T47D (cell line): ENCODE measurements around the gene WDR73.
A peak's percentile ranks its signal among the peaks of the same experiment; 100 is the strongest.
"Not testable (repeated sequence)": the region's sequence is repeated elsewhere in the genome, so short reads cannot be mapped to it uniquely, and the experiment has no call there.

ENCODE experiments used
- DNase-seq, 2 experiments: peaks; one replicate each; pipeline versions ENCODE4 v3.0.0 to v3.0.0-alpha.2; 2011 to 2012; ENCODE audit warnings: low read depth in 1 of 2, low spot score in 1 of 2
- JUND ChIP-seq: IDR thresholded peaks from 2 replicates; pipeline ENCODE4 v1.6.1; 2012; ENCODE audit warnings: low read depth
- in situ Hi-C: cut with HindIII; loops from 2 replicates; pipeline ENCODE4 v1.10.0; 2016; ENCODE audit warnings: low sequenced_read_pairs, low pct_unique_long_range_greater_than_20kb

The WDR73 gene

DNA sequence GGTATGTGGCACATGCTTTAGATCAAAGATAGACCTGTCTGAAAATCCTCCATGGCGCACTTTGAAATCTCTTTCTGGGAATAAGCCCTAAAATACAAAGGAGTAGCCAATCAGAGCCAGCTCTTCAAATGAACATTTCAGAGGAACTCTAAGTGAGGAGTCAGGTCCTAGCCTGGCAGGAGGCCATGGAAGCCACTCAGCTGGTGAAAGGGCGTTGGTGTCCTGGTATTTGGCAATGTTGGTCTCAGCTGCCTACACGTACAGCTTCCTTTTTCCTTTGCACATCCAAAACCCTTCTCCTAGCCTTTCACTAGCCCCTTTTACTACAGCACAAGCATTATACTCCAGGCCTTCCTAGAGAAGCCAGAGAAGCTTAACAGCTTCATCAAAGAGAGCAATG, 5.5 kb downstream of the WDR73 start:
- in situ Hi-C loops: no loop called here
- DNase-seq: no peak
- TF ChIP-seq JUND: no peak

- DNase-seq: no peak
- no peak for TF ChIP-seq JUND
- in situ Hi-C loops: no loop called here
Observed at GRCh38 chr15:84647726-84648125, 6.4 kb downstream of the WDR73 start.

- in situ Hi-C loops: no loop called here
- DNase-seq: no peak
- TF ChIP-seq JUND: no peak
Observed at GRCh38 chr15:84645997-84646396, 8.1 kb downstream of the WDR73 start.

GRCh38 chr15:84645496-84645895, 8.6 kb downstream of the WDR73 start:
- DNase-seq: no peak
- TF ChIP-seq JUND: no peak
- in situ Hi-C loops: no loop called here

GRCh38 chr15:84643838-84644237, 10.2 kb downstream of the WDR73 start:
- DNase-seq: no peak
- TF ChIP-seq JUND: no peak
- in situ Hi-C loops: no loop called here

- DNase-seq, in situ Hi-C loops: not testable (repeated sequence)
Observed at GRCh38 chr15:84642640-84643039, 11.4 kb downstream of the WDR73 start.

DNA sequence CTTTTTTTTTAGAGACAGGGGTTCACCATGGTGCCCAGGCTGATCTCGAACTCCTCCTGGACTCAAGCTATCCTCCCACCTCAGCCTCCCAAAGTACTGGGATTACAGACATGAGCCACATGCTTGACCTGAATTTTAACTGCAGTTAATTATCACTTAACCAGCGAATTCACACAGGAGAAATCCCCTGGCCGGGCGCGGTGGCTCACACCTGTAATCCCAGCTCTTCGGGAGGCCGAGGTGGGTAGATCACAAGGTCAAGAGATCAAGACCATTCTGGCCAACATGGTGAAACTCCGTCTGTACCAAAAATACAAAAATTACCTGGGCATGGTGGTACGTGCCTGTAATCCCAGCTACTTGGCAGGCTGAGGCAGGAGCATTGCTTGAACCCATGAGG, 12.2 kb downstream of the WDR73 start:
- in situ Hi-C loops, DNase-seq: not testable (repeated sequence)

DNA sequence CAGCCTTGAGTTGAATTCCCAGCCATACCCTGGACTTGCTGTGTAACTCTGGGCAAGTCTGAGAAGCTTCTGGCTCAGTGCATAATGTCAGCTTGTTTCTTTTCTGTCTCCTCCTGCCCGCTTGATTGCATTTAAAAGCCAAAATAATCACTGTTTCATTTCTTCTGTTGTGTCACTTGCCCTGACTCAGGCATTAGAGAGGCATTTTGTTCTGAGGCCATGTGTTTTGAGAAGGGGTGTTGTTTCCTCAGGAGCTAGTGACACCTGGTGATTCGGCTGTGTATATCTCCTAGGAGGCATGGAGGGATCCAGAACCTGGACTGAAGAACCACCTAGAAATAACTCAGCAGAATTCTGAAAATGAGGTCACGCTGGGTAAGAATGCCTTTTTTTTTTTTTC, 16.0 kb downstream of the WDR73 start:
- TF ChIP-seq JUND: no peak
- in situ Hi-C loops: no loop called here
- DNase-seq: peak in 1 of 2 experiments; percentile 61

GRCh38 chr15:84634228-84634837, 19.8 kb downstream of the WDR73 start:
- TF ChIP-seq JUND: no peak
- no peak for DNase-seq
- in situ Hi-C loops: no loop called here

- TF ChIP-seq JUND: no peak
- in situ Hi-C loops: no loop called here
- DNase-seq: peak; percentile 38 to 80
Observed at GRCh38 chr15:84633311-84634227, 20.5 kb downstream of the WDR73 start.

GRCh38 chr15:84631706-84632272, 22.3 kb downstream of the WDR73 start:
- DNase-seq: no peak
- in situ Hi-C loops: no loop called here

GRCh38 chr15:84629033-84629432, 25.1 kb downstream of the WDR73 start:
- no peak for TF ChIP-seq JUND
- in situ Hi-C loops: no loop called here
- no peak for DNase-seq

More at GRCh38 chr15:84631706-84632272, 22.3 kb downstream of the WDR73 start:
- no peak for TF ChIP-seq JUND

DNA sequence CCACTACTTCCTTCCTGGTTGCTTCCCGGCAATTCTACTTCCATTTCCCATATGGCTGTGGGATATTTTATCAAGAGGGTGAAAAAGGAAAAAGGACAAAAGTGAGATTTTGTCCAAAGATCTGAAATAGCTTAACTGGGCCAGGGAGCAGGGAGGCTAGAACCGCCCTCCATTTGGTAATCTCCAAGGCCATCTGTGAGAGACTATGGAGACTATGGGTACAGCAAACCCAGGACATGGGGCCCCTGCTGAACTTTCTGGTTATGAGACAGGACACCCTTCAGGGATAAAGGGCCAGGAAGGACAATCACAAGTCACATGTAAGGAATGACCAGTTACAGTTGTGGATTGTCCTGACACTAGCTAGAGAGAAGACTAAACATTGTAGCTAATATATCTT, 29.0 kb downstream of the WDR73 start:
- in situ Hi-C loops: no loop called here

GRCh38 chr15:84624359-84624758, 29.7 kb downstream of the WDR73 start:
- in situ Hi-C loops: no loop called here
- TF ChIP-seq JUND: no peak
- DNase-seq: no peak

More for the DNA sequence above, 29.0 kb downstream of the WDR73 start:
- DNase-seq: no peak
- TF ChIP-seq JUND: no peak
